Activated naive CD8-positive, alpha-beta T cell treated with anti-CD3 and anti-CD28 coated beads for 36 hours (primary cell): ENCODE measurements around the gene WDR86. TPM values are rescaled to one million over a fixed set of nuclear protein-coding genes. Genes with fewer than 3 reads are reported as not detected.

ENCODE experiments used
- DNase-seq: peaks from one replicate; pipeline ENCODE4 v3.0.0; 2021
- H3K27ac Mint-ChIP-seq: one replicate; pipeline ENCODE4 v1.8.0; 2022; ENCODE audit warnings: mild to moderate bottlenecking, moderate library complexity, mixed read lengths
- H3K27me3 Mint-ChIP-seq: one replicate; pipeline ENCODE4 v1.8.0; 2022; ENCODE audit warnings: mild to moderate bottlenecking, mixed read lengths
- H3K36me3 Mint-ChIP-seq: one replicate; pipeline ENCODE4 v1.8.0; 2021; ENCODE audit warnings: mild to moderate bottlenecking, mixed read lengths
- H3K4me1 Mint-ChIP-seq: one replicate; pipeline ENCODE4 v1.8.0; 2021; ENCODE audit warnings: mixed read lengths
- H3K4me3 Mint-ChIP-seq: one replicate; pipeline ENCODE4 v1.8.0; 2022; ENCODE audit warnings: mild to moderate bottlenecking, moderate library complexity, mixed read lengths
- H3K9me3 Mint-ChIP-seq: one replicate; pipeline ENCODE4 v1.8.0; 2022; ENCODE audit warnings: mixed read lengths
- total RNA-seq, 2 experiments: library from RNA; stranded (reverse); gene quantifications; one replicate each; pipeline ENCODE4 v1.2.3, GENCODE V29; 2021

The WDR86 gene
- total RNA-seq, 2 experiments from 2014 or later, result not detected

GRCh38 chr7:151406886-151407583, 2.8 kb downstream of the WDR86 start:
- no peak for DNase-seq
- Mint-ChIP-seq H3K27ac (no peak overlapping the region), H3K4me1 (peaks cover 20% of the 10 kb centered on the region), H3K27me3 (peaks cover 31% of the 10 kb centered on the region), H3K36me3 (no peaks in the 10 kb centered on the region), H3K4me3 (no peak overlapping the region), H3K9me3 (no peaks in the 10 kb centered on the region)

GRCh38 chr7:151406051-151406875, 3.6 kb downstream of the WDR86 start:
- H3K4me1 Mint-ChIP-seq, result peaks cover 15% of the 10 kb centered on the region
- no peaks in the 10 kb centered on the region for H3K36me3 Mint-ChIP-seq
- H3K4me3 Mint-ChIP-seq, result no peak overlapping the region
- peaks cover 23% of the 10 kb centered on the region for H3K27me3 Mint-ChIP-seq
- no peak overlapping the region for H3K27ac Mint-ChIP-seq
- no peak for DNase-seq
- no peaks in the 10 kb centered on the region for H3K9me3 Mint-ChIP-seq

GRCh38 chr7:151405588-151405987, 4.2 kb downstream of the WDR86 start:
- H3K4me1 Mint-ChIP-seq, result peaks cover 8% of the 10 kb centered on the region
- no peaks in the 10 kb centered on the region for H3K36me3 Mint-ChIP-seq
- H3K9me3 Mint-ChIP-seq, result no peaks in the 10 kb centered on the region
- peaks cover 17% of the 10 kb centered on the region for H3K27me3 Mint-ChIP-seq
- DNase-seq, result no peak
- no peak overlapping the region for H3K4me3 Mint-ChIP-seq
- no peak overlapping the region for H3K27ac Mint-ChIP-seq

- Mint-ChIP-seq H3K36me3 (no peaks in the 10 kb centered on the region), H3K9me3 (no peaks in the 10 kb centered on the region), H3K4me1 (peaks cover 5% of the 10 kb centered on the region), H3K4me3 (no peak overlapping the region), H3K27me3 (peaks cover 12% of the 10 kb centered on the region), H3K27ac (no peak overlapping the region)
- no peak for DNase-seq
Observed at GRCh38 chr7:151405056-151405455, 4.8 kb downstream of the WDR86 start.

- no peak for DNase-seq
- Mint-ChIP-seq H3K36me3 (no peaks in the 10 kb centered on the region), H3K4me1 (peaks cover 5% of the 10 kb centered on the region), H3K9me3 (no peaks in the 10 kb centered on the region), H3K27ac (no peak overlapping the region), H3K4me3 (no peak overlapping the region), H3K27me3 (peaks cover 12% of the 10 kb centered on the region)
Observed at GRCh38 chr7:151404216-151405011, 5.4 kb downstream of the WDR86 start.

GRCh38 chr7:151403764-151404163, 6.1 kb downstream of the WDR86 start:
- H3K27ac Mint-ChIP-seq, result no peak overlapping the region
- H3K4me1 Mint-ChIP-seq, result peaks cover 3% of the 10 kb centered on the region
- no peak overlapping the region for H3K4me3 Mint-ChIP-seq
- no peak for DNase-seq
- no peaks in the 10 kb centered on the region for H3K36me3 Mint-ChIP-seq
- H3K9me3 Mint-ChIP-seq, result no peaks in the 10 kb centered on the region
- H3K27me3 Mint-ChIP-seq, result peaks cover 7% of the 10 kb centered on the region

GRCh38 chr7:151402029-151402835, 7.6 kb downstream of the WDR86 start:
- H3K36me3 Mint-ChIP-seq, result no peaks in the 10 kb centered on the region
- H3K27ac Mint-ChIP-seq, result no peak overlapping the region
- peaks cover under 1% of the 10 kb centered on the region for H3K9me3 Mint-ChIP-seq
- H3K4me3 Mint-ChIP-seq, result no peak overlapping the region
- no peaks in the 10 kb centered on the region for H3K4me1 Mint-ChIP-seq
- no peaks in the 10 kb centered on the region for H3K27me3 Mint-ChIP-seq
- DNase-seq, result no peak

- peaks cover 2% of the 10 kb centered on the region for H3K9me3 Mint-ChIP-seq
- no peak overlapping the region for H3K27ac Mint-ChIP-seq
- no peak overlapping the region for H3K4me3 Mint-ChIP-seq
- H3K4me1 Mint-ChIP-seq, result no peaks in the 10 kb centered on the region
- DNase-seq, result no peak
- H3K36me3 Mint-ChIP-seq, result no peaks in the 10 kb centered on the region
- no peaks in the 10 kb centered on the region for H3K27me3 Mint-ChIP-seq
Observed at GRCh38 chr7:151400626-151401315, 9.1 kb downstream of the WDR86 start.

GRCh38 chr7:151399906-151400305, 9.9 kb downstream of the WDR86 start:
- Mint-ChIP-seq H3K27me3 (no peaks in the 10 kb centered on the region), H3K27ac (no peak overlapping the region), H3K4me3 (no peak overlapping the region), H3K4me1 (no peaks in the 10 kb centered on the region), H3K9me3 (peaks cover 2% of the 10 kb centered on the region), H3K36me3 (no peaks in the 10 kb centered on the region)
- DNase-seq, result no peak

- Mint-ChIP-seq H3K4me3 (no peak overlapping the region), H3K36me3 (no peaks in the 10 kb centered on the region), H3K27ac (no peak overlapping the region), H3K9me3 (peaks cover 2% of the 10 kb centered on the region), H3K4me1 (no peaks in the 10 kb centered on the region), H3K27me3 (no peaks in the 10 kb centered on the region)
- no peak for DNase-seq
Observed at GRCh38 chr7:151399305-151399601, 10.6 kb downstream of the WDR86 start.

GRCh38 chr7:151398446-151399304, 11.2 kb downstream of the WDR86 start:
- no peaks in the 10 kb centered on the region for H3K36me3 Mint-ChIP-seq
- no peaks in the 10 kb centered on the region for H3K4me1 Mint-ChIP-seq
- no peak overlapping the region for H3K4me3 Mint-ChIP-seq
- no peak for DNase-seq
- H3K27ac Mint-ChIP-seq, result no peak overlapping the region
- H3K27me3 Mint-ChIP-seq, result no peaks in the 10 kb centered on the region
- H3K9me3 Mint-ChIP-seq, result peaks cover 2% of the 10 kb centered on the region

- Mint-ChIP-seq H3K27ac (no peak overlapping the region), H3K9me3 (peaks cover 2% of the 10 kb centered on the region)
Observed at GRCh38 chr7:151397026-151397425, 12.8 kb downstream of the WDR86 start.

GRCh38 chr7:151396328-151396970, 13.4 kb downstream of the WDR86 start:
- Mint-ChIP-seq H3K4me1 (no peaks in the 10 kb centered on the region), H3K27ac (no peak overlapping the region), H3K9me3 (peaks cover 2% of the 10 kb centered on the region), H3K27me3 (no peaks in the 10 kb centered on the region), H3K4me3 (no peak overlapping the region), H3K36me3 (no peaks in the 10 kb centered on the region)
- no peak for DNase-seq

More at GRCh38 chr7:151397026-151397425, 12.8 kb downstream of the WDR86 start:
- Mint-ChIP-seq H3K36me3 (no peaks in the 10 kb centered on the region), H3K27me3 (no peaks in the 10 kb centered on the region), H3K4me1 (no peaks in the 10 kb centered on the region), H3K4me3 (no peak overlapping the region)
- DNase-seq, result no peak
